ENCODE measurements around the gene NDUFS8. TPM values are rescaled to one million over a fixed set of nuclear protein-coding genes. Genes with fewer than 3 reads are reported as not detected.

Gene NDUFS8
- total RNA-seq, 1 experiment from 2014 or later: 576 TPM

DNA sequence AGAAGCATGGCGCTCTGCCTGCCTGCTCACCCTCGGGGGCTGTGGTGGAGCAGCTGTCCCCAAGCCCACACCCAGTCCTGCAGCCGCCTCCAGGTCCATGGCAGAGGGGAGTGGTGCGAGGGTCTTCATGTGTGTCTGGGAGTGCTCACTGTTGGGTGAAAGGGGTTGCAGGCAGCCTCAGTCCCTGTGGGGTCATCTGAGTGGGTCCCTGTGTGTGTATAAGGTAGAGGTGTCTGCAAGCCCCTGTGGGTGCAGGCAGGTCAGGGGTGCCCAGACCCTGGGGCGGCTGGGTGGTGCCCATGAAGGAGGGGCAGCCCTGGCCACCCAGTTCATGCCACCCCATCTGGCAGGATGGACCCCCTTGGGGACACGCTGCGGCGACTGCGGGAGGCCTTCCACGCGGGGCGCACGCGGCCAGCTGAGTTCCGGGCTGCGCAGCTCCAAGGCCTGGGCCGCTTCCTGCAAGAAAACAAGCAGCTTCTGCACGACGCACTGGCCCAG lies 15.5 kb upstream of the NDUFS8 start:
- Histone ChIP-seq H3K4me2 (ENCODE audit: low read length) (peak overlapping the region; percentile 85), H3K4me1 (ENCODE audit: insufficient read depth, low read length) (peaks cover 67% of the 10 kb centered on the region), H4K20me1 (ENCODE audit: low read length) (no peaks in the 10 kb centered on the region), H3K27me3 (ENCODE audit: low read length) (no peaks in the 10 kb centered on the region), H3F3A (ENCODE audit: low read length, unreplicated experiment) (peaks cover 8% of the 10 kb centered on the region), H3K4me3 (ENCODE audit: low read length) (peak overlapping the region; percentile 50; the same call in 1 of the 2 replicates), H3K36me3 (ENCODE audit: low read depth, low read length) (no peaks in the 10 kb centered on the region), H3K9me3 (ENCODE audit: low read length) (no peaks in the 10 kb centered on the region), H2AFZ (ENCODE audit: low read length) (no peak overlapping the region), H3K27ac (ENCODE audit: low read length) (peak overlapping the region; percentile 96), H3K9ac (ENCODE audit: low read length) (peak overlapping the region; percentile 82), H3K9me2 (replicated peaks; ENCODE audit: low read length) (no peaks in the 10 kb centered on the region), H3K79me2 (ENCODE audit: low read length) (peaks cover 24% of the 10 kb centered on the region)
- TF ChIP-seq EZH2phosphoT487 (IDR thresholded peaks at IDR 0.05; ENCODE audit: borderline replicate concordance, low read length): no peak
- TF ChIP-seq CTCF (conservative IDR thresholded peaks at IDR 0.05; ENCODE audit: low read depth, low read length): no peak
- TF ChIP-seq EZH2 (IDR thresholded peaks at IDR 0.05; ENCODE audit: low read length, unreplicated experiment): no peak
- ATAC-seq (no peak), DNase-seq (no peak)
- ChIA-PET POLR2A (ENCODE audit: unreplicated experiment) (interaction anchor here (0.6 kb wide), 1 partner anchor 26 kb away, joined by 3 read pairs; no protein-coding TSS in a partner anchor), CTCF (interaction anchor here (1.2 kb wide), 1 partner anchor 60 kb away, joined by 5 read pairs; no protein-coding TSS in a partner anchor)
- no TSS peak for BruUV-seq (replicated peaks)
- intact Hi-C loops (cut with micrococcal nuclease): loop anchor here (10.0 kb wide), 1 partner anchor 200 kb away; the partner anchor contains the start of gene KMT5B

GRCh38 chr11:68015467-68015866 lies 15.0 kb upstream of the NDUFS8 start:
- ChIA-PET POLR2A (ENCODE audit: unreplicated experiment) (no interaction called here), CTCF (no interaction called here)
- no peaks in the 10 kb centered on the region for H3K27me3 ChIP-seq (ENCODE audit: low read length)
- H3K36me3 ChIP-seq (ENCODE audit: low read depth, low read length): no peaks in the 10 kb centered on the region
- H3K4me3 ChIP-seq (ENCODE audit: low read length): no peak overlapping the region
- TF ChIP-seq EZH2 (IDR thresholded peaks at IDR 0.05; ENCODE audit: low read length, unreplicated experiment) (no peak), CTCF (conservative IDR thresholded peaks at IDR 0.05; ENCODE audit: low read depth, low read length) (no peak), EZH2phosphoT487 (IDR thresholded peaks at IDR 0.05; ENCODE audit: borderline replicate concordance, low read length) (no peak)
- no peak overlapping the region for H2AFZ ChIP-seq (ENCODE audit: low read length)
- H3K4me1 ChIP-seq (ENCODE audit: insufficient read depth, low read length): peaks cover 67% of the 10 kb centered on the region
- no peak for ATAC-seq
- DNase-seq: no peak
- H4K20me1 ChIP-seq (ENCODE audit: low read length): no peaks in the 10 kb centered on the region
- BruUV-seq (replicated peaks): no TSS peak
- H3K79me2 ChIP-seq (ENCODE audit: low read length): peaks cover 24% of the 10 kb centered on the region
- peak overlapping the region; percentile 85; the same call in 1 of the 2 replicates for H3K4me2 ChIP-seq (ENCODE audit: low read length)
- intact Hi-C loops (cut with micrococcal nuclease): loop anchor here (10.0 kb wide), 1 partner anchor 199 kb away; the partner anchor contains the start of gene KMT5B
- H3K27ac ChIP-seq (ENCODE audit: low read length): peak overlapping the region; percentile 96
- H3K9me3 ChIP-seq (ENCODE audit: low read length): no peaks in the 10 kb centered on the region
- no peaks in the 10 kb centered on the region for H3K9me2 ChIP-seq (replicated peaks; ENCODE audit: low read length)
- peaks cover 8% of the 10 kb centered on the region for H3F3A ChIP-seq (ENCODE audit: low read length, unreplicated experiment)
- H3K9ac ChIP-seq (ENCODE audit: low read length): peak overlapping the region; percentile 82

Data from PC-3 (cell line).